ENCODE measurements around the gene NPM3. TPM values are rescaled to one million over a fixed set of nuclear protein-coding genes. Genes with fewer than 3 reads are reported as not detected.

The NPM3 gene
- total and polyA plus RNA-seq, 2 of the 8 experiments (the other 6 are each of a cell fraction or from before 2014, with no cell fraction given) = 127 to 175 TPM

- TF ChIP-seq JUN (IDR thresholded peaks at IDR 0.05; ENCODE audit: low read depth, low read length) = no peak
- TF ChIP-seq CTBP2 (IDR thresholded peaks at IDR 0.05; ENCODE audit: borderline replicate concordance, insufficient read depth, insufficient read length, low read length) = no peak
- TF ChIP-seq CHD2 (IDR thresholded peaks at IDR 0.05; ENCODE audit: low read length) = no peak
- TF ChIP-seq CBX5 (IDR thresholded peaks at IDR 0.05; ENCODE audit: low read depth, low read length) = no peak
- TF ChIP-seq BACH1 (IDR thresholded peaks at IDR 0.05; ENCODE audit: low read length) = no peak
- TF ChIP-seq E2F6 (IDR thresholded peaks at IDR 0.05) = no peak
- TF ChIP-seq CEBPB (IDR thresholded peaks at IDR 0.05; ENCODE audit: low read depth, low read length) = no peak
These were observed 34.8 kb downstream of the NPM3 start (continued) for GRCh38 chr10:101748496-101748895.

All from H1 (cell line).